Osteoblast (primary cell): ENCODE results near the gene ERG. TPM values are rescaled to one million over a fixed set of nuclear protein-coding genes. Genes with fewer than 3 reads are reported as not detected.

Source experiments
- DNase-seq: peaks from one replicate; pipeline ENCODE4 v3.0.0; 2011; ENCODE audit warnings: low spot score, mixed read lengths; ENCODE audit not compliant: insufficient read length; ENCODE audit errors: missing footprints
- H2AFZ ChIP-seq: 2 replicates; pipeline ENCODE4 v1.6.0; 2011; ENCODE audit warnings: mild to moderate bottlenecking, low read length
- H3K27ac ChIP-seq: 2 replicates; pipeline ENCODE4 v1.5.1; 2011; ENCODE audit warnings: mild to moderate bottlenecking, low read depth, low read length, moderate library complexity
- H3K27me3 ChIP-seq: 2 replicates; pipeline ENCODE4 v1.6.0; 2012; ENCODE audit warnings: mild to moderate bottlenecking, control low read depth, inconsistent platforms, low read length, moderate library complexity; ENCODE audit not compliant: insufficient read depth
- H3K36me3 ChIP-seq: 2 replicates; pipeline ENCODE4 v1.5.1; 2011; ENCODE audit warnings: mild to moderate bottlenecking, low read length, control low read depth, moderate library complexity; ENCODE audit not compliant: insufficient read depth
- H3K4me1 ChIP-seq: 2 replicates; pipeline ENCODE4 v1.5.1; 2011; ENCODE audit warnings: mild to moderate bottlenecking, low read length, control low read depth, moderate library complexity; ENCODE audit not compliant: insufficient read depth
- H3K4me2 ChIP-seq: 2 replicates; pipeline ENCODE4 v1.6.0; 2011; ENCODE audit warnings: mild to moderate bottlenecking, low read length; ENCODE audit not compliant: insufficient read depth
- H3K4me3 ChIP-seq: fragments of 200-600 bp; sonication (generic); 3 replicates; pipeline ENCODE4 v1.5.1; 2012; ENCODE audit warnings: mild to moderate bottlenecking, low read length, inconsistent platforms; ENCODE audit not compliant: insufficient read depth
- H3K79me2 ChIP-seq: 2 replicates; pipeline ENCODE4 v1.6.0; 2012; ENCODE audit warnings: mild to moderate bottlenecking, low read length, control low read depth, inconsistent platforms; ENCODE audit not compliant: insufficient read depth
- H3K9me3 ChIP-seq: 2 replicates; pipeline ENCODE4 v1.5.1; 2011; ENCODE audit warnings: low read depth, low read length, control low read depth
- H4K20me1 ChIP-seq: 2 replicates; pipeline ENCODE4 v1.6.0; 2012; ENCODE audit warnings: mild to moderate bottlenecking, low read length, control low read depth; ENCODE audit not compliant: insufficient read depth
- CTCF ChIP-seq: IDR thresholded peaks from 2 replicates; pipeline ENCODE4 v1.5.1; 2011; ENCODE audit warnings: mild to moderate bottlenecking, low read depth, low read length, moderate library complexity; ENCODE audit errors: extremely low read depth
- total RNA-seq: library from RNA; depleted of rRNA; stranded (reverse); fragments of >200 nt; gene quantifications from 2 replicates; pipeline ENCODE4 v1.2.3, GENCODE V29; 2012

ERG gene
- total RNA-seq, 1 donor = 1.1 TPM

GRCh38 chr21:38383411-38384237 lies 114.7 kb downstream of the ERG start:
- Histone ChIP-seq H3K9me3 (no peaks in the 10 kb centered on the region), H3K4me1 (no peaks in the 10 kb centered on the region), H3K27ac (no peak overlapping the region), H3K36me3 (no peaks in the 10 kb centered on the region), H3K4me2 (no peak overlapping the region), H3K4me3 (no peak overlapping the region), H3K27me3 (peaks cover 8% of the 10 kb centered on the region), H3K79me2 (no peaks in the 10 kb centered on the region), H4K20me1 (no peaks in the 10 kb centered on the region), H2AFZ (no peak overlapping the region)
- no peak for TF ChIP-seq CTCF
- no peak for DNase-seq

- TF ChIP-seq CTCF = peak; percentile 47
- H3K27ac ChIP-seq = no peak overlapping the region
Measured at GRCh38 chr21:38380481-38381137, 117.7 kb downstream of the ERG start.

DNA sequence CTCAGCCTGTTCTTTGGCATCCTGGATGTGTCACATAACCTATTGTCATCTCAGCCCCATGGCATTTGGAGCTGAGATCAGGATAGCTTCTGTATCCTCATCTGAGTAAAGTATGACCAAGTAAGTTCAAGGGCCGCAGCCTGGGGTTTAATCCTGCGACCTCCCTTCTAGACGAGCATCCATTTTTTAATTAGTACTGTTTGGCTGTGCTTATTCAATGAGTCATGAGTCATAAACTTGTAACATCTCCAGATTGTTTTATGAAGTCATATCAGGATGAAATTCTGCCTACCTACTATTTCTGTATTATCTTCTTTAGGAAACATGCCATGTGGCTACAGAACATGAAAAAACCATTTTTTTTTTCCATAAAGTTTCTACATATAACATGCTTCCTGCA lies 119.1 kb downstream of the ERG start:
- H3K27me3 ChIP-seq = peaks cover 7% of the 10 kb centered on the region
- no peak overlapping the region for H3K4me2 ChIP-seq
- H3K9me3 ChIP-seq = no peaks in the 10 kb centered on the region
- no peak overlapping the region for H3K27ac ChIP-seq
- H3K4me1 ChIP-seq = no peaks in the 10 kb centered on the region
- peak; percentile 11 for DNase-seq
- no peak overlapping the region for H2AFZ ChIP-seq
- no peaks in the 10 kb centered on the region for H3K79me2 ChIP-seq
- H4K20me1 ChIP-seq = no peaks in the 10 kb centered on the region
- H3K4me3 ChIP-seq = no peak overlapping the region
- no peak for TF ChIP-seq CTCF
- no peaks in the 10 kb centered on the region for H3K36me3 ChIP-seq

More at GRCh38 chr21:38380481-38381137, 117.7 kb downstream of the ERG start:
- Histone ChIP-seq H3K4me3 (no peak overlapping the region), H3K27me3 (peaks cover 7% of the 10 kb centered on the region), H4K20me1 (no peaks in the 10 kb centered on the region), H3K36me3 (no peaks in the 10 kb centered on the region), H3K4me1 (no peaks in the 10 kb centered on the region), H3K9me3 (no peaks in the 10 kb centered on the region), H3K4me2 (no peak overlapping the region), H2AFZ (no peak overlapping the region), H3K79me2 (no peaks in the 10 kb centered on the region)
- peak; percentile 79 for DNase-seq
